Uterus (tissue), 4 donors: ENCODE results near the gene ZSCAN22. TPM values are rescaled to one million over a fixed set of nuclear protein-coding genes. Genes with fewer than 3 reads are reported as not detected.
"Not testable (repeated sequence)": the region's sequence is repeated elsewhere in the genome, so short reads cannot be mapped to it uniquely, and the experiment has no call there.

Source experiments
- DNase-seq, 2 donors: peaks; one replicate each; pipeline ENCODE4 v3.0.0-alpha.2; 2019 to 2020
- H3K27ac ChIP-seq, 2 donors: fragments of 200-600 bp; sonication (generic); 1 replicate in 1 of 2; 2 replicates in 1 of 2; pipeline ENCODE4 v1.5.1; 2016 to 2018
- H3K27me3 ChIP-seq, 2 donors: fragments of 200-600 bp; sonication (generic); one replicate each; pipeline ENCODE4 v1.5.1; 2018 to 2019; ENCODE audit warnings: control low read depth in 1 of 2
- H3K36me3 ChIP-seq, 2 donors: fragments of 200-600 bp; sonication (generic); one replicate each; pipeline ENCODE4 v1.5.1; 2019; ENCODE audit warnings: control low read depth in 1 of 2
- H3K4me1 ChIP-seq, 2 donors: fragments of 200-600 bp; sonication (generic); one replicate each; pipeline ENCODE4 v1.5.1; 2018 to 2019; ENCODE audit warnings: control low read depth in 1 of 2
- H3K4me3 ChIP-seq, 2 donors: fragments of 200-600 bp; sonication (generic); 1 replicate in 1 of 2; 2 replicates in 1 of 2; pipeline ENCODE4 v1.5.1; 2018 to 2019; ENCODE audit warnings: mild to moderate bottlenecking in 1 of 2
- H3K9me3 ChIP-seq, 2 donors: fragments of 200-600 bp; sonication (generic); one replicate each; pipeline ENCODE4 v1.5.1; 2019; ENCODE audit warnings: control low read depth in 1 of 2
- POLR2A ChIP-seq, 2 donors: fragments of 450-650 bp; IDR thresholded peaks; one replicate each; pipeline ENCODE4 v1.6.1; 2016; ENCODE audit warnings: antibody characterized with exemption in 2 of 2, mild to moderate bottlenecking in 1 of 2, moderate library complexity in 1 of 2
- intact Hi-C: fragments of 100-400 bp; cut with DNase I; formaldehyde crosslinking; loops from one replicate; pipeline ENCODE4 v1.15.1; 2023; ENCODE audit warnings: low total_unique reads
- total RNA-seq, 4 donors: library from RNA; depleted of rRNA in 3 of 4; stranded (reverse); fragments of >200 nt in 3 of 4; gene quantifications; one replicate each; pipeline versions ENCODE4 v1.1.0 to v1.2.4, GENCODE V29; 2014 to 2023
- TF ChIP-seq, protein P1 (sequence below), 4 experiments: fragments of 200-600 bp in 2 of 4; fragments of 450-650 bp in 2 of 4; sonication (generic) in 2 of 4; IDR thresholded peaks; one replicate each; pipeline ENCODE4 v1.5.1; 2016 to 2019; ENCODE audit warnings: antibody characterized with exemption in 4 of 4, mild to moderate bottlenecking in 2 of 4, moderate library complexity in 1 of 4
- donor health status: DM: yes; HTN: yes; CAD: no.

The ZSCAN22 gene
- total RNA-seq, 4 donors from 2014 or later: 3.9 to 5.1 (median 4.6) TPM

DNA sequence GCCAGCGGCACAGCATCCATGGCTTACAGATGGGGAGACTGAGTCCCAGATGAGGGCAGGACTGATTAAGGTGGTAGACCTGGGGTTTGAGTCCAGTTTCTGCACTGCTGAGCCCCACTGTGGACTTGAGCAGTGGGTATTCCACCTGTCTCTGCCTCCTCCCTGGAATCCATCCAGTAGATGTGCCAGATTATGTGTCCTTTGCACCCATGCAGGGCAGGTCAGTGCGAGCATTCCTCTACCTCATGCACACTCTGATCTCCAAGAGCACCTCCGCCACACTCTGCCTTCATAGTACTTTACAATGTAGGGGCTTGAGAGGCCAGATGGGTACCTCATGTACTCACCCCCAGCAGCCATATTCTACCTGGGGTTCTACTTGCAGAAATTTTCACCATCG lies 10.0 kb downstream of the ZSCAN22 start:
- no peaks in the 10 kb centered on the region for H3K27me3 ChIP-seq
- H3K9me3 ChIP-seq: no peaks in the 10 kb centered on the region
- intact Hi-C loops: no loop called here
- TF ChIP-seq, protein P1, sequence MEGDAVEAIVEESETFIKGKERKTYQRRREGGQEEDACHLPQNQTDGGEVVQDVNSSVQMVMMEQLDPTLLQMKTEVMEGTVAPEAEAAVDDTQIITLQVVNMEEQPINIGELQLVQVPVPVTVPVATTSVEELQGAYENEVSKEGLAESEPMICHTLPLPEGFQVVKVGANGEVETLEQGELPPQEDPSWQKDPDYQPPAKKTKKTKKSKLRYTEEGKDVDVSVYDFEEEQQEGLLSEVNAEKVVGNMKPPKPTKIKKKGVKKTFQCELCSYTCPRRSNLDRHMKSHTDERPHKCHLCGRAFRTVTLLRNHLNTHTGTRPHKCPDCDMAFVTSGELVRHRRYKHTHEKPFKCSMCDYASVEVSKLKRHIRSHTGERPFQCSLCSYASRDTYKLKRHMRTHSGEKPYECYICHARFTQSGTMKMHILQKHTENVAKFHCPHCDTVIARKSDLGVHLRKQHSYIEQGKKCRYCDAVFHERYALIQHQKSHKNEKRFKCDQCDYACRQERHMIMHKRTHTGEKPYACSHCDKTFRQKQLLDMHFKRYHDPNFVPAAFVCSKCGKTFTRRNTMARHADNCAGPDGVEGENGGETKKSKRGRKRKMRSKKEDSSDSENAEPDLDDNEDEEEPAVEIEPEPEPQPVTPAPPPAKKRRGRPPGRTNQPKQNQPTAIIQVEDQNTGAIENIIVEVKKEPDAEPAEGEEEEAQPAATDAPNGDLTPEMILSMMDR (IDR thresholded peaks at IDR 0.05): no peak
- TF ChIP-seq POLR2A (IDR thresholded peaks at IDR 0.05): no peak
- no peak overlapping the region for H3K27ac ChIP-seq
- H3K36me3 ChIP-seq: no peaks in the 10 kb centered on the region
- no peak overlapping the region for H3K4me3 ChIP-seq
- H3K4me1 ChIP-seq: no peaks in the 10 kb centered on the region
- no peak for DNase-seq

- DNase-seq: no peak
- Histone ChIP-seq H3K27ac (no peak overlapping the region), H3K4me1 (no peaks in the 10 kb centered on the region), H3K9me3 (no peaks in the 10 kb centered on the region), H3K27me3 (no peaks in the 10 kb centered on the region), H3K4me3 (no peak overlapping the region), H3K36me3 (no peaks in the 10 kb centered on the region)
- intact Hi-C loops: no loop called here
- TF ChIP-seq, protein P1 (IDR thresholded peaks at IDR 0.05): no peak
- no peak for TF ChIP-seq POLR2A (IDR thresholded peaks at IDR 0.05)
These were observed 11.5 kb downstream of the ZSCAN22 start for GRCh38 chr19:58338336-58338735.

DNA sequence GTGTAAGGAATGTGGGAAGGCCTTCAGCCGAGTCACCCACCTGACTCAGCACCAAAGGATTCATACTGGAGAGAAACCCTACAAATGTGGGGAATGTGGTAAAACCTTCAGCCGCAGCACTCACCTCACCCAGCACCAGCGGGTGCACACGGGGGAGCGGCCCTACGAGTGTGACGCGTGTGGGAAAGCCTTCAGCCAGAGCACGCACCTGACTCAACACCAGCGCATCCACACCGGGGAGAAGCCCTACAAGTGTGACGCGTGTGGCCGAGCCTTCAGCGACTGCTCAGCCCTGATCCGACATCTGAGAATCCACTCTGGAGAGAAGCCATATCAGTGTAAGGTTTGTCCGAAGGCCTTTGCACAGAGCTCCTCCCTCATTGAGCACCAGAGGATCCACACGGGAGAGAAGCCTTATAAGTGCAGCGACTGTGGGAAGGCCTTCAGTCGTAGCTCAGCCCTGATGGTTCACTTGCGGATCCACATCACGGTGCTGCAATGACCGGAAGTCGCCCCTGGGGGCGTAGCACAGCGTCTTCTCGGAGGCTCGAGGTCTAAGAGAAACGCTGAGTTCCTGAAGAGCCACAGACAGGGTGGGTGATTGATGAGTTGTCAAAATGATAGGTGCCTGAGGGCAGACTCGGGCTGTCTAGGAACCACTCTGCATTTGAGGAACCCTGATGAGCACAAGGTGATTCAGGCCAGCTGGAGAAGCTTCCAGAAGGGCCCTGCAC lies 12.2 kb downstream of the ZSCAN22 start:
- intact Hi-C loops: no loop called here
- no peaks in the 10 kb centered on the region for H3K27me3 ChIP-seq
- H3K9me3 ChIP-seq: no peaks in the 10 kb centered on the region
- H3K4me1 ChIP-seq: no peaks in the 10 kb centered on the region
- H3K27ac ChIP-seq: no peak overlapping the region
- no peaks in the 10 kb centered on the region for H3K36me3 ChIP-seq
- TF ChIP-seq POLR2A (IDR thresholded peaks at IDR 0.05): no peak
- TF ChIP-seq, protein P1 (IDR thresholded peaks at IDR 0.05): no peak
- no peak overlapping the region for H3K4me3 ChIP-seq
- no peak for DNase-seq

- Histone ChIP-seq H3K27ac (no peak overlapping the region), H3K27me3 (no peaks in the 10 kb centered on the region), H3K4me1 (no peaks in the 10 kb centered on the region), H3K4me3 (no peak overlapping the region), H3K9me3 (no peaks in the 10 kb centered on the region), H3K36me3 (no peaks in the 10 kb centered on the region)
- DNase-seq: no peak
- intact Hi-C loops: no loop called here
- TF ChIP-seq, protein P1 (IDR thresholded peaks at IDR 0.05): no peak
- TF ChIP-seq POLR2A (IDR thresholded peaks at IDR 0.05): no peak
These were observed 18.8 kb downstream of the ZSCAN22 start for GRCh38 chr19:58345558-58345957.

DNA sequence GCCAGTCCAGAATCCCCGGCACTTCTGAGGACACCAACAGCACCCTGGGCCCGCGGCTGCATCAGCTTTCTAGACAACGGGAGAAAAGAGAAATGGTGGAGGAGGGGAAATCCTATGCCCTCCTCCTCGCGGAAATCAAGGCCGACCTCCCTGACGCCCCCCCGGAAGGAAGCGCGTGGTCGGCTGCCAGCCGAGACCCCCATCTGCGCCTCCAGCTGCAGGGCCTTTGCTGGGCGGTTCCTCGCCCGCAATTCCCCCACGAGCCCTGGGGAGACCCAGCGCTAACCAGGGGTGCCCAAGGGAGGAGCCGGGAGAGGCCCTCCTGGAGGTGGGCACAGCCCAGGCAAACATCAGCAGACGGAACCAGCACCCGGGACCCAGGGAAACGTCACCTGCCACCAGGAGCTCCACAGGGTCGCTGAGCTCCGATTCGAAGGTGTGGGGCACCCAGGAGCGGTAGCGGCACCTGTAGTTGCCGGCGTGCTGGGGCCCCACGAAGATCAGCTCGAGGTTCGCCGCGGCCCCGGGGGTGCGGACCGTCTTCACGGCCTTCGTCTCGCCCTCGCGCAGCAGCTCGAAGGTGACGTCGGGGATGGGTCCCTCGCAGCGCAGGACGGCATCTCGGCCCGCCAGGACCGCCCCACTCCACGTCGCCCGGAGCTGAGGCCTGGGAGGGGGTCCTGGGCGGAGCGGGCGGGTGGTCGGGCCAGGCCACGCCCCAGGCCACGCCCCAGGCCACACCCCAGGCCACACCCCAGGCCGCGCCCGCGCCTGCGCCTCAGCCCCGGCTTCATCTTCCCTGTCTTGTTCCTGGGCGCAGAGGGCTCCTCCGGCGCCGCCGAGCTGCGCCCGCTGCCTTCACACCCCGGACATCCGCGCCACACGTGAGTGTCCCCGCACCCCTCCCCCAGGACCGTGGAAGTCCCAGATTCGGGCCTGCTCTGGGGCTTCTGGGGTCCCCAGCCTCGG lies 20.5 kb downstream of the ZSCAN22 start:
- intact Hi-C loops: no loop called here
- H3K36me3 ChIP-seq: no peaks in the 10 kb centered on the region
- DNase-seq: peak; percentile 58 to 68
- no peaks in the 10 kb centered on the region for H3K4me1 ChIP-seq
- peak; percentile 16 to 58 for TF ChIP-seq POLR2A (IDR thresholded peaks at IDR 0.05)
- TF ChIP-seq, protein P1 (IDR thresholded peaks at IDR 0.05): peak in 1 of 4 experiments; percentile 15
- H3K4me3 ChIP-seq: peak overlapping the region; percentile 57 to 68
- peak overlapping the region; percentile 48 to 92 for H3K27ac ChIP-seq
- H3K9me3 ChIP-seq: no peaks in the 10 kb centered on the region
- no peaks in the 10 kb centered on the region for H3K27me3 ChIP-seq

DNA sequence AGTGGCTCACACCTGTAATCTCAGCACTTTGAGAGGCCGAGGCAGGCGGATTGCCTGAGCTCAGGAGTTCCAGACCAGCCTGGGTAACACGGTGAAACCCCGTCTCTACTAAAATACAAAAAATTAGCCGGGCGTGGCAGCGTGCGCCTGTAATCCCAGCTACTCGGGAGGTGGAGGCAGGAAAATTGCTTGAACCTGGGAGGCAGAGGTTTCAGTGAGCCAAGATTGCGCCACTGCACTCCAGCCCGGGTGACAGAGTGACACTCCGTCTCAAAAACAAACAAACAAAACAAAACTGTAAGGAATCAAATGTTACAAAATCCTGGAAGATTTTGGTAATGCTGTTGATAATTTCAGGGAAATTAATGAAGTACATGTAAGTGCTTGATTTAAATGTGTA lies 21.3 kb downstream of the ZSCAN22 start:
- intact Hi-C loops, DNase-seq, H3K9me3 ChIP-seq, H3K36me3 ChIP-seq, H3K27me3 ChIP-seq, H3K4me1 ChIP-seq: not testable (repeated sequence)
- Histone ChIP-seq H3K27ac (peak overlapping the region; percentile 48 to 92), H3K4me3 (peak overlapping the region; percentile 57 to 68)
